ENCODE data around the gene CYSTM1.

The CYSTM1 gene

GRCh38 chr5:140174465-140175366, at the start of gene CYSTM1:
CYSTM1 (plus strand) TSS chr5:140175188; CDS start chr5:140194466, 19,278 bp downstream.
- peak; percentile 98 for DNase-seq

DNA sequence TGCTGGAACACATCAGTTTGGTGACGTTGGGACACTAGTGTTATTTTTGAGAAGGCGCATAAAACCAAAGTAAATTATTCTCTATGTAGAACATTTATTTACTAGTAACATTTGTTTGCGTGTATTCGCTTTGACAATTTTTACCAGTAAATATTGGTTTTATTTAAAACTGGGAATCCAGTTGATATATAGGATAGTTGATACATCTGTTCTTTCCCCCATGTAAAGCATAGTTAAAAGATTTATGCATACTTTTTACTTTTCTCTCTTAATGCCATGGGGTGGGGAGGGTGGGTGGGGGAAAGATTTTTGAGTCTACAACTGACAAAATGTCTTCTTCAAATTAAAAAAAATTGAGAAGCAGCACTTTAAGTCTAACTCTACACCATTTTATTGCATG, 49.4 kb upstream of the CYSTM1 start, which contains the start of gene IGIP:
Gene IGIP (plus strand): TSS at position 301 of the 400 bp plus-strand sequence. CDS start 2,540 bp downstream, outside the sequence.
- DNase-seq, result no peak

DNA sequence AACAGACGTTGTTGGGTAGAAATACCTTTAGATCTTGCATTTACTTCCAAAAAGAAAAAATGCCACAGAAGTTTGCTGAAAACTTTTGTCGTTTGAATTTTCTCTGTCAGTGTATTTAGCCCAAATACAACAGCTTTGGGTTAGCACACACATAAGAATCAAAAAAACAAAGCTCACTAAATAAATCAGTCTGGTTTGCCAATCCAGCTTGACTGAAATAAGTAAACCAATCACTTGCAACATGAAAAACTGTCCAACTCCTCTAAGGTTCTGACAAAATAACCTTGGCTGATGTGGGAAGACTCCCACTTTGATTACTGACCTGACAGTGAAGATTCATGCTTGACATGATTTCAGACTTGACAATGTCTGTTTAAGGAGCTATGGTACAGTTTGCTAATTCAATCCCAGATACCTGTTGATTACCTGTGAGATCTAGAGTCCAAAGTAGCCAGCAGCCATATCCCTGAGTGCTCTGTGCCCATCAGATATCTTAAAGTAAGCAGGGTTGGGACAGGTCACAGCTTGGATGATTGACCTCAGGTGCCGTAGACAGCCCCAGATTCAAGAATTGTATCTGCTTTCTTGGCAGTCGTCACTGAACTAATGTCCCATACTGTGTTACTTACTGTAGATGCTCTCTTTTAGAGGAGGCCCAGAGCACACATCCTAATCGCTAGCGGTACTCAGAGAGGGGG, 48.5 kb upstream of the CYSTM1 start:
- DNase-seq, result no peak

- DNase-seq, result no peak
Measured at GRCh38 chr5:140128376-140128775, 46.6 kb upstream of the CYSTM1 start.

- DNase-seq, result no peak
Measured at GRCh38 chr5:140130949-140131733, 43.8 kb upstream of the CYSTM1 start.

DNA sequence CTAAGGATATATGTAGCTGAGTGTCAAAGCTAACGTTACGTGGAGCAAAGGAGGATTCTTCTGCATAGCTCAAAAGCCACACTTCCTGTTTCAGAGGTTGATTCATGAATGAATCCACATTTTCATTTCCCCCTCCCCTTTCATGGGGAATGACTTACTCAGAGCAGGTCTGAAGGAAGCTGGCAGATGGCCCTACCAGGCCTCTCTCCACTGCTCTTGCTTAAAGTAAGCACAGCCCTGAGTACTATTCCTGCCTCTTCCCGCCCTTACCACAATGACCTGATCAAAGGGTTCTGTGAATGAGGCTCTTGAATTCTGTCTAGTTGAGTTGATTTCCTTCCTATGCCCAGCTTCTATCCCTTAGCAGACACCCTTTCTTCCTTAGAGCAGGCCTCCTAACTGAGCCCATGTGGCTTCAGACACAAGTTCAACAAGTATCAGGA, 43.0 kb upstream of the CYSTM1 start:
- DNase-seq, result no peak

GRCh38 chr5:140133514-140134167, 41.3 kb upstream of the CYSTM1 start:
- no peak for DNase-seq

GRCh38 chr5:140134277-140134935, 40.6 kb upstream of the CYSTM1 start:
- DNase-seq, result no peak

DNA sequence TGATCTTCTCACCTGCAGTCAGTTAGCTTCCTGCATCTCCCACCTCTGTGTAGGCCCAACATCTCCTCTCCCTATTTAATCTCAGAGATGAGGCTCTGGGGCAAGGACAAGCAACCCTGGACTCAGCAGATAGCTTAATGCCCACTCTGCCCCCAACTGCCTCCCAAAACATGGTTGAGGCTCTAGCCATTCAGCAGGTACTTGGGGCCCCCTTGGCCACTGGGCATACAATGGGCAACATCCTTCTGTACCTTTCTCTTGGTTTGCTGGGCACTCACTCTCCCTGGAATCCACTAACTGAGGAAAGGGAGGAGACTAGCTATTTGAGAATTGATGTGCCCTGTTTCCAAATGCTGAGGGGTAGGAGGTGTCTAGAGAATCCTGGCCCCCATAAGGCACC, 39.9 kb upstream of the CYSTM1 start:
- DNase-seq, result no peak

GRCh38 chr5:140136624-140137023, 38.4 kb upstream of the CYSTM1 start:
- DNase-seq, result no peak

DNA sequence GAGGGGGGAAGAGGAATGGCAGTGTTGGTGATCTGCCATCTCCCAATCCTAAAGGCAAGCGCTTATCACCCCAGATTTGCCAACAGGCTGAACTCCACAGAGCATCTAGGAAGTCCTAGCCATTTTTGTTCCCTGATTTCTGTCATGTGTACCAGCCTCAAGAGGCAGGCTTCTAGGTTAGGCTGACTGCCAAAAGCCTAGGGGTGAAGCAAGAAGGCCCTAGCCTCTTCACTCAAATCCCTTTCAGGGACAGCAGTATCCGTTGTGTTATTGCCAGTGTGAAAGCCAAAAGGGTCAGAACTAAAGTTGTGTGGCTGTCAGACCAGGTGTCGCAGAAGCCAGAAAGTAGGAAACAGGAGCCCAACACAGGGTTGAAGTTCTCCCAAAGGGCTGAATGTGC, 34.6 kb upstream of the CYSTM1 start:
- DNase-seq, result no peak

DNA sequence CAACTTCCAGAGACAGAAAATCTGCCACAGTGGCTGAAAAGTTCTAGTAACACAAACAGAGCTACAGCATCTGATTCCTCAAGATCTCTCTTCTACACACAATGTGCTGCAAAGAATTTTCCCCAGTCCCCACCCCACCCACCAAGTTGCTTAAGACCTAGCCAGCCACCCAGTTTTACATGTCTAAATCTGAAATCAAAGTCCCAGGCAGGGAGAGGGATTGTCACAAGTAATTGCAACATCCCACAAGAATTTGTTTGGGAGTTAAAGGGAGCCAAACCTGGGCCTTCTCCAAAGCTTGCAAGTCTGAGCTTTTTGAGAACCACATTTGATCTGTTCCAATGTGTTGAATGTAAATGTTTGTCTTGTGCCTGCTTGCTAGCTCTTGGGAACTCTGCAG, 33.7 kb upstream of the CYSTM1 start:
- no peak for DNase-seq

DNA sequence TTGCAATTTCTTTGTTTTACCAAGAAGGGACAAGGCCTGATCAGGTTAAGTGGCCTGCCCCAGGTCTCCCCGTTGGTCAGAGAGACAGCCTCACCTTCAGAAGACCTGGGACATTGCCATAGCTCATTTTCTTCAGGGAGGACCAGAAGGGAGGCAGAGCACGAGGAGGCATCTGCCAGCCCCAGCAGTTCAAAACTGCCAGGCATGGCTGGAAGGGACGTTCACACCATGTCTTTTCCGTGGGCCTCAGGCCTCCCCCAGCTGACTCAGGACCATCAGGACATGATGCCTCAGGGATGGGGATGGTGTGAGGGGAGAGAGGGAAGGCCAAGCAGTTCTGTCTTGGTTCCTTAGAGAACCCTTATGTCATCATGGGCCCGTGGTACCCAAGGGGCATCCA, 32.7 kb upstream of the CYSTM1 start:
- DNase-seq, result no peak

- no peak for DNase-seq
Measured at GRCh38 chr5:140142856-140143255, 32.1 kb upstream of the CYSTM1 start.

- no peak for DNase-seq
Measured at GRCh38 chr5:140143521-140144258, 31.3 kb upstream of the CYSTM1 start.

- DNase-seq, result no peak
Measured at GRCh38 chr5:140145256-140145655, 29.7 kb upstream of the CYSTM1 start.

GRCh38 chr5:140145818-140146522, 29.0 kb upstream of the CYSTM1 start:
- peak; percentile 71 for DNase-seq

GRCh38 chr5:140146523-140146842, 28.5 kb upstream of the CYSTM1 start:
- DNase-seq, result no peak

DNA sequence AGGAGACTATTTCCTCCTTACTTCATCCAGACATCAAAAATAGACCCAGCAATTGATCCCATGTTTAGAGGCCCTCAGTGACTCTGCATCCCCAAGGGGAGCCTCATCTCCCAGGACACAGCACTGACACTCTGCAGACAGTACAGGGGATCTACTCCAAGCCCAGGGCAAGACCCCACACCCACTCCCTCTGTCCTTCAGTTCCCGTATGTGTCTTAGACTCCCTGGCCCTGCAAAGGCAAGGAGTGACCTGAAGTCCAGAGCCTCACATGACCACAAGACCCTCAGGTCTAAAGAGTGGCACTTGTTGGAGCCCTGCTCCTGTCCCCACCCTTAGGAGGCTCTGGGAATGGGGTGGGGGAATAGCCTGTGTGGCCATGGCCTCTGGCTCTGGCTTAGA, 27.5 kb upstream of the CYSTM1 start:
- DNase-seq, result no peak

DNA sequence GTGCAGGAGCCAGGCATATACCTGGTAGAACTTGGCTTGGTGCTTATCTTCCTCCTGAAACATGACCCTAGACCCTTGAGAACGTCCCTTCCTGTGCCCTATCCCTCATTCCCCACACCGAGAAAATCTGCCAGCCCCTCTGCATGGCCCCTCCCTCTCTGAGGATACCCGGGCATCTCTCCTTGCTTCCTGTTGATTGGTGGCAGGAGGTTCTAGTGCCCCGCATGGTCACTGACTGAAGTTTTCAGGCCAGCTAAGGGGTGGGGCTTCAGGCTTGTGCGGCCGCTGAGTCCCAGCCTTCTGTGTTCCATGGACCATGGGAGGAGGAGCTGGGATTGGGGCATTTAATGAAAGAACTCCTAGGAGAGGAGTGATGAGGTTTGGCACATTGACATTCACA, 26.5 kb upstream of the CYSTM1 start:
- DNase-seq, result no peak

DNA sequence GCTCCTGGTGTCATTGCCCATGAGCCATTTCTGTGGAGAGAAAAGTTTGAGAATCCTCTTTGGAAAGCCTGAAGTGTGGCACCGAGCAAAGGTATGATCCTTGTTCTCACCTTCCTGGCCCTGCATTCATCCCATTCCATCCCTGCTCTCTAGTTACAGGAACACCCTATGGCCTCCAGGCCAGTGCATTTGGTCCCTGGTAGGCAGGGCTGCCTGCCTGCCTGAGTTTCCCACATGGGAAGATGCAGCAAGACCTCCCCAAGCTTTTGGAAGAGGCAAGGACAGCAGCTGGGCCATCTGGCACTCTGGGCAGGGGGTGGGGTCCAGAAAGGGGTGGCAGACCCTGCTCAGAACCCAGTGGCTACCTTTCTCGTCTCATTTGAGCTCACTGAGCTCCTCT, 24.8 kb upstream of the CYSTM1 start:
- no peak for DNase-seq
